Glomerular endothelial cell (primary cell): ENCODE measurements around the gene SGTB. TPM values are rescaled to one million over a fixed set of nuclear protein-coding genes. Genes with fewer than 3 reads are reported as not detected.
"Not testable (repeated sequence)": the region's sequence is repeated elsewhere in the genome, so short reads cannot be mapped to it uniquely, and the experiment has no call there.

ENCODE experiments used
- DNase-seq: peaks from one replicate; pipeline ENCODE4 v3.0.0-alpha.2; 2011; ENCODE audit warnings: low read depth, low spot score; ENCODE audit errors: extremely low read depth
- total RNA-seq: library from RNA; depleted of rRNA; stranded (reverse); fragments of >200 nt; gene quantifications from 2 replicates; pipeline ENCODE4 v1.2.3, GENCODE V29; 2015

Gene SGTB
- total RNA-seq, 1 donor from 2014 or later, result 12.7 TPM

GRCh38 chr5:65674749-65675148 is 47.2 kb downstream of the SGTB start:
- DNase-seq, result no peak

DNA sequence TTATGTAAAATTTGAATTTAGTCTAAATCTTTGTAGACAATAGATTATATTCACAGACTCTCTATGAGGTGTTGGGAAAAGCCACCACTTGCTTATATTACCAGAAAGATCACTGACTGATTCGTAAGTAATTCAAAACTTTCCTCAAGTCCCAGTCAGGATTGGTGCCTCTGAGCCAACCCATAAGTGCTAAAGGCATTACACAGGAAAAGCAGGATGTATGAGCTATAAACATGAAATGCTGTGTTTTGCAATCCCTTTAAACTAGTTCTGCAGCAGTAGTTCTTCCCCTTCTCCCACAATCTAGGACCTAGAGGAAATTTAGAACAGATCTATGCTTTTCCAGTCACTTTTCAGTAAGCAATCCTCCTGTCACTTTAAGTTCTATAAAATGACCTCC is 49.1 kb downstream of the SGTB start:
- no peak for DNase-seq

DNA sequence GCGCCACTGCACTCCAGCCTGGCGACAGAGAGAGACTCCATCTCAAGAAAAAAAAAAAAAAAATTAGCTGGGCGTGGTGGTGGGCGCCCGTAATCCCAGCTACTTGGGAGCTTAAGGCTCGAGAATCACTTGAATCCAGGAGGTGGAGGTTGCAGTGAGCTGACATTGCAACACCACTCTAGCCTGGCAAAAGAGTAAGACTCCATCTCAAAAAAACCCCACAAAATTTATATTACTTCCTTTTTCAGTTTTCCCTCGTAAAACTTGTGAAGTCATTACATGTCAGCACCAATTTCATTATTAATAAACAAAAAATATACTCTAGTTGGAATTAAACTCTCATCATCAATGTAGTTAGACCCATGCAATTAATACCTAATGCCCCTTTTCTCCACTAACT is 53.2 kb downstream of the SGTB start:
- no peak for DNase-seq

DNA sequence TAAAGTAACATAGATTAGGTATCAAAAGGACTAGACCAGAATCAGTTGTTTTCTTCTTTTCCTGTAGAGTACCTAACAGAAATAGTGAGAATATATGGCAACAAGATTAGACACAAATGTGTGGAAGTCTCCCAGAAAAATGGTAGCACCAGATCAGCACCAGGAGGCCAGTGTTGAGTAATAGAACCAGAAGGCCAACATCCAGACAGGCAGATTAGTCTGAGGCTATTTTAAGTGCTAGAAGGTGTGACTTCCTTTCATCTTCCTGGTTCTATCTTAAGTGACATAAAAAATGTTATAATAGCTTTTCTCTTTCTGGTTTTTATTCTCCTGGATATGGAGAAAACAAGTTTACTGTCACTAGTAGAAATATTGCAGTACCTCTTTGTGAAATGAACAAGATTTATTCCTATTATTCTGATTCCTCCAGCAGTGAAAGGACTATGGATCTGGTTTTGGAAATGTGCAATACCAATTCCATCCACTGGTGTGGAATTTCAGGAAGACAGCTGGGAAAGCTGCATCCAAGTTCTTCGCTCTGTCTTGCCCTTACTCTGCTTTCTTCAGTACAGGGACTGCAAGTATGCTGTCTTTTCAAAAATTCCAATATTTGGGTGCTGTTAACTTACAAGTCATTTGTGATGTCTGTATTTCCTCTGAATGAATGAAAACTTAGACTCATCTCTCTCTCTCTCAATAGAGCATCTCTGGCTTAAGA is 57.9 kb downstream of the SGTB start:
- peak; percentile 5 for DNase-seq

GRCh38 chr5:65654713-65655112 is 67.2 kb downstream of the SGTB start:
- DNase-seq, result no peak

DNA sequence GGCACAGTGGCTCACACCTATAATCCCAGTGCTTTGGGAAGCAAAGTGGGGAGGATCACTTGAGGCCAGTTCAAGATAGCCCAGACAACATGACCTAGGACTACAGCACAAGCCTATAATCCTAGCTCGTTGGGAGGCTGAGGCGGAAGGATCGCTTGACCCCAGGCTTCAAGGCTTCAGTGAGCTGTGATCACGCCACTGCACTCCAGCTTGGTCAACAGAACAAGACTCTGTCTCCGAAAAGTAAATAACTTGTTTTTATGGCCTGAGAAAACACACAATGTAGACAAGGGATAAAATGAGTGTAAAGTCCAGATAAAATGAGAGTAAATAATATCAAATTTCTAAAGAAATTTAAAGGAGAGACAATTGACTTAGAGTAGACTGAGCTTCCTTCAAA is 70.8 kb downstream of the SGTB start:
- DNase-seq, result no peak

GRCh38 chr5:65647941-65648340 is 74.0 kb downstream of the SGTB start:
- DNase-seq, result no peak

GRCh38 chr5:65646938-65647337 is 75.0 kb downstream of the SGTB start:
- DNase-seq, result no peak

DNA sequence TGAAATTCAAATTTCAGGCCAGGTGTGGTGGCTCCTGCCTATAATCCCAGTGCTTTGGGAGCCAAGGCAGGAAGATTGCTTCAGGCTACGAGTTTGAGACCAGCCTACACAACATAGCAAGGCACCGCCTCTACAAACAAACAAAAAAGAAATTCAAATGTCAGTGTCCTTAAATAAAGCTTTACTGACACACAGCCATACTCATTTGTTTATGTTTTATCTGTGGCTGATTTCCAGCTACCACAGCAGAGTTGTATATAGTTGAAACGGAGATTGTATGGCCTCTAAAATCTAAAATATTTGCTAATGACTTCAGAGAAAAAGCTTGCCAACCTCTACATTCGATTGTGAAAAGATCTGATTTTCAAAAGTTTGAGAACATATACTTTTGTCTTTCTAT is 81.7 kb downstream of the SGTB start:
- DNase-seq, result no peak

- DNase-seq, result no peak
Measured at GRCh38 chr5:65630981-65631380, 90.9 kb downstream of the SGTB start.

DNA sequence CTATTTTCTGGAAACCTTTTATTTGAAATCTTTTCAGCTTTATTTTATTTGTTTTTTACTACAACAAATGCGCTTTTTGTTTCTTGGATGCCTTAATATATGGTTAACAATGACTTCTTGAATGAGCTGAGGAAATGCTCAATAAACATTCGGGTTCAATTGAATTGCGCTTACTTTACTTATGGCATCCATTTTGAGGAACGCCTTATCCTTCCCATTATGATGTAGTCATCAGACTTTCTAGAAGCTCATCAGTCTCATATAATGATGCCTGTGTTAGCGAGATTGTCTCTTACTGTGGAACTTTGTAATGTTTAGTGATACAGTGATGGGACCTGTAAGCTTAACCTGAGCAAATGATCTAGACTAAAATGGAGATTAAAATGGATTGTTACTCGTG is 96.2 kb downstream of the SGTB start:
- DNase-seq, result no peak

- DNase-seq, result peak; percentile 77
Measured at GRCh38 chr5:65624571-65625555, 97.0 kb downstream of the SGTB start, which contains the start of the genes SHLD3 and TRAPPC13. Gene SHLD3, plus strand, starts transcription at chr5:65625027. Its CDS starts 4,561 bp downstream, at chr5:65629588. Gene TRAPPC13, plus strand, starts transcription at chr5:65625027. Its CDS starts 34 bp downstream, at chr5:65625061.

- peak; percentile 66 for DNase-seq
Measured at GRCh38 chr5:65624025-65624570, 97.8 kb downstream of the SGTB start, which contains the start of gene TRIM23. Gene TRIM23, minus strand, starts transcription at chr5:65624333. Its CDS starts 59 bp downstream, at chr5:65624274.

- no peak for DNase-seq
Measured at GRCh38 chr5:65623482-65623881, 98.4 kb downstream of the SGTB start.

DNA sequence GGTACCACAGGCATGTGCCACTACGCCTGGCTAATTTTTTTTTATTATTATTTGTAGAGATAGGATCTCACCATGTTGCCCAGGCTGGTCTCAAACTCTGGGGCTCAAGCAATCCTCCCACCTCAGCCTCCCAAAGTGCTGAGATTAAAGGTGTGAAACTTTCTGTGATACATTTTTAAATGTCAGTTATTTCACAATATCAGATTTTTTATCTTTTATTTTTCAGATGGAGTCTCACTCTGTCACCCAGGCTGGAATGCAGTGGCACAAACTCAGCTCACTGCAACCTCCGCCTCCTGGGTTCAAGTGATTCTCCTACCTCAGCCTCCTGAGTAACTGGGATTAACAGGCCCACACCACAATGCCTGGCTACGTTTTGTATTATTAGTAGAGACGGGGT is 99.9 kb downstream of the SGTB start:
- not testable (repeated sequence) for DNase-seq

DNA sequence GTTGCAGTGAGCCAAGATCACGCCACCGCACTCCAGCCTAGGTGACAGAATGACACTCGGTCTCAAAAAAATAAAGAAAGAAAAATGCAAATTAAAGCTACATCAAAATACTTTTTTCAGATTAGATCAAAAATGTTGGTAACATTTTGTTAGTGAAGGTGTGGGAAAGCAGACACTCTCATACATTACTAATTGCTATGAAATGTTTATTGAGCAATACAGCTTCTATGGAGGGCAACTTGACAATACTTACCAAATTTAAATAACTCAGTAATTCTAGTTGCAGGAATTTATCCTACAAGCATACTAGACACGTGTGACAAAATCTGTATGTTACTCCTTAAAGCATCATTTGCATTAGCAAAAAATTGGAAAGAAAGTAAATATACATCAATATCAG is 101.9 kb downstream of the SGTB start:
- no peak for DNase-seq

Other genes with a start within 250 kb of the SGTB start
- 11.8 and 27.2 TPM in 2 replicates for gene ADAMTS6, start 240.2 kb downstream of the SGTB start, total RNA-seq
- gene CENPK, start 158.9 kb downstream of the SGTB start, total RNA-seq, result 4.4 and 12.4 TPM in 2 replicates
- gene PPWD1, start 158.8 kb downstream of the SGTB start, total RNA-seq, result 16.4 and 34.7 TPM in 2 replicates
- gene TRIM23, start 97.8 kb downstream of the SGTB start, total RNA-seq, result 3.7 and 6.9 TPM in 2 replicates
- 0.48 and 3.4 TPM in 2 replicates for gene SHLD3, start 97.1 kb downstream of the SGTB start, total RNA-seq
- gene TRAPPC13, start 97.1 kb downstream of the SGTB start, total RNA-seq, result 13.9 and 15.7 TPM in 2 replicates
- gene NLN, start 96 bp upstream of the SGTB start, total RNA-seq, result 18.0 and 26.9 TPM in 2 replicates
- 41.2 and 61.4 TPM in 2 replicates for gene ERBIN, start 204.5 kb upstream of the SGTB start, total RNA-seq